Stimulated activated naive CD8-positive, alpha-beta T cell treated with anti-CD3 and anti-CD28 coated beads, Interleukin-15, Interleukin-2, amounts not matched to agents 100 ng/mL and 50 ng/mL, for 24 hours (primary cell): ENCODE data around the gene PSMC5.

Source experiments
- H3K27ac Mint-ChIP-seq: one replicate; pipeline ENCODE4 v1.8.0; 2021; ENCODE audit warnings: mild to moderate bottlenecking, mixed read lengths
- H3K27me3 Mint-ChIP-seq: one replicate; pipeline ENCODE4 v1.8.0; 2021; ENCODE audit warnings: mixed read lengths
- H3K36me3 Mint-ChIP-seq: one replicate; pipeline ENCODE4 v1.8.0; 2021; ENCODE audit warnings: low read depth, mixed read lengths
- H3K4me1 Mint-ChIP-seq: one replicate; pipeline ENCODE4 v1.8.0; 2021; ENCODE audit warnings: low read depth, mixed read lengths
- H3K4me3 Mint-ChIP-seq: one replicate; pipeline ENCODE4 v1.8.0; 2021; ENCODE audit warnings: mild to moderate bottlenecking, mixed read lengths
- H3K9me3 Mint-ChIP-seq: one replicate; pipeline ENCODE4 v1.8.0; 2021; ENCODE audit warnings: mixed read lengths

PSMC5 gene

DNA sequence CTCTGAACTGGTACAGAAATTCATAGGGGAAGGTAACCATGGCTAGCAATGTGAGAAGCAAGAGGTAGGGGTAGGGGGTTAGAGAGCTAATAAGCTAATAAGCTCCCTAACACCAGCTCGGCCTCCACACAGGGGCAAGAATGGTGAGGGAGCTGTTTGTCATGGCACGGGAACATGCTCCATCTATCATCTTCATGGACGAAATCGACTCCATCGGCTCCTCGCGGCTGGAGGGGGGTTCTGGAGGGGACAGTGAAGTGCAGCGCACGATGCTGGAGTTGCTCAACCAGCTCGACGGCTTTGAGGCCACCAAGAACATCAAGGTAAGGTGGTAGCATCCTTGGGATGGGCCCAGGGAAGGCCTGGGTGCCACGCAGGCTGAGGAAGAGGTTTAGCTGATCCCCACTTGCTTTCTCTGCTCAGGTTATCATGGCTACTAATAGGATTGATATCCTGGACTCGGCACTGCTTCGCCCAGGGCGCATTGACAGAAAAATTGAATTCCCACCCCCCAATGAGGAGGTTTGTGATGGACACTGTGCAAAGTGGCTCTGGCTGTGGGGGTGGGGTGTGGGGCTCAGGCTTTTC is 3.8 kb downstream of the PSMC5 start:
- Mint-ChIP-seq H3K9me3 (no peaks in the 10 kb centered on the region), H3K4me1 (peaks cover 73% of the 10 kb centered on the region), H3K4me3 (no peak overlapping the region), H3K36me3 (peaks cover 79% of the 10 kb centered on the region), H3K27me3 (no peaks in the 10 kb centered on the region), H3K27ac (peak overlapping the region; percentile 75)

DNA sequence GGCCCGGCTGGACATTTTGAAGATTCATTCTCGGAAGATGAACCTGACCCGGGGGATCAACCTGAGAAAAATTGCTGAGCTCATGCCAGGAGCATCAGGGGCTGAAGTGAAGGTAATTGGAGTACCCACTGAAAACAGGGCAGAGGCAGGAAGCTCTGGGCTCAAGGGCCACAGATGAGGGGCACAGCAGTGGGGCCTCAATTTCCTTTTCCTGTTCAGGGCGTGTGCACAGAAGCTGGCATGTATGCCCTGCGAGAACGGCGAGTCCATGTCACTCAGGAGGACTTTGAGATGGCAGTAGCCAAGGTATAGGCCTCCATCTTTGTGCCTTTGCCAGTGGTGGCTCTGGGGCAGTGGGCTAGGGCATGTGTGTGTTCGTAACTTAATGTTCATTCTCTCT is 4.3 kb downstream of the PSMC5 start:
- H3K4me3 Mint-ChIP-seq = no peak overlapping the region
- H3K27me3 Mint-ChIP-seq = no peaks in the 10 kb centered on the region
- H3K36me3 Mint-ChIP-seq = peaks cover 75% of the 10 kb centered on the region
- peaks cover 70% of the 10 kb centered on the region for H3K4me1 Mint-ChIP-seq
- H3K27ac Mint-ChIP-seq = peak overlapping the region; percentile 75
- no peaks in the 10 kb centered on the region for H3K9me3 Mint-ChIP-seq

DNA sequence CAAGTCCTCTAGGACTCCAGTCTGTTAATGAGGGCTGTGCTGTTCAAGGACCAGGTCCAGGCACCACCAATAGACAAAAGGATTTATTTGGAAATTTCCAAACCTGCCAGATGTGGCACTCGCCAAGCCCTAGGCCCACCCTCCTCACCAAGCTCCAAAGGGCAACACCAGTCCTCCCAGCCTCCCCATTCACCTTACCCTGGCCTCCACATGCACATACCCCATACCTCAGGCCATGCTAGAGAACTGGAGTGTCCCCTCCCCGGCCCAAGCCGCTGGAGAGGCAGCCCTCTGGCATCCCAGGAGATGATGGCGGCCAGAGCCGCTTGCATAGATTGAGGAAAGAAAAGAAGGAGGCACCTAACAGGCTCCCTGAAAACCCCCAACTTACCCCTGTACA is 4.8 kb downstream of the PSMC5 start:
- no peaks in the 10 kb centered on the region for H3K9me3 Mint-ChIP-seq

DNA sequence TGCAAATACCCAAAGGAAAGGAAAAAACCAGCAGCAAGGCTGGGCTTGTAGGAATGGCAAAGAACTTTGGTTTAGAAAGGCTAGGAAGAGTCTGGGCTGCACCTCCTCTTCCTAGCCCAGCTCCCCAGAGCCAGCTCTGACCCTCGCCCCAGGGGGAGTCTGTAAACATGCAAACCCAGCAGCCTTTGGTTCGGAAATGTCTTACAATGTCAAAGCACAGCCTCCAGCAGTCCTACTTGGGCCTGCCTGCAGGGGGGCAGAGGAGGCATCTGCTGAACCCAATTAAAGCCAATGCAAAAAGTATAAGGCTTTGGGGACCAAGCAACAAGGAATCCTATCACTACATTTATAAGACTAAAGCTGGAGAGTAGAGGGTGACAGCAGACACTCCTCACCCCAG is 5.2 kb downstream of the PSMC5 start:
- Mint-ChIP-seq H3K36me3 (peaks cover 78% of the 10 kb centered on the region), H3K27ac (peak overlapping the region; percentile 77), H3K4me1 (peaks cover 65% of the 10 kb centered on the region), H3K4me3 (no peak overlapping the region), H3K9me3 (no peaks in the 10 kb centered on the region), H3K27me3 (no peaks in the 10 kb centered on the region)

More for the DNA sequence above, 4.8 kb downstream of the PSMC5 start:
- H3K4me3 Mint-ChIP-seq = no peak overlapping the region
- peaks cover 67% of the 10 kb centered on the region for H3K4me1 Mint-ChIP-seq
- H3K36me3 Mint-ChIP-seq = peaks cover 74% of the 10 kb centered on the region
- H3K27ac Mint-ChIP-seq = peak overlapping the region; percentile 77
- no peaks in the 10 kb centered on the region for H3K27me3 Mint-ChIP-seq

DNA sequence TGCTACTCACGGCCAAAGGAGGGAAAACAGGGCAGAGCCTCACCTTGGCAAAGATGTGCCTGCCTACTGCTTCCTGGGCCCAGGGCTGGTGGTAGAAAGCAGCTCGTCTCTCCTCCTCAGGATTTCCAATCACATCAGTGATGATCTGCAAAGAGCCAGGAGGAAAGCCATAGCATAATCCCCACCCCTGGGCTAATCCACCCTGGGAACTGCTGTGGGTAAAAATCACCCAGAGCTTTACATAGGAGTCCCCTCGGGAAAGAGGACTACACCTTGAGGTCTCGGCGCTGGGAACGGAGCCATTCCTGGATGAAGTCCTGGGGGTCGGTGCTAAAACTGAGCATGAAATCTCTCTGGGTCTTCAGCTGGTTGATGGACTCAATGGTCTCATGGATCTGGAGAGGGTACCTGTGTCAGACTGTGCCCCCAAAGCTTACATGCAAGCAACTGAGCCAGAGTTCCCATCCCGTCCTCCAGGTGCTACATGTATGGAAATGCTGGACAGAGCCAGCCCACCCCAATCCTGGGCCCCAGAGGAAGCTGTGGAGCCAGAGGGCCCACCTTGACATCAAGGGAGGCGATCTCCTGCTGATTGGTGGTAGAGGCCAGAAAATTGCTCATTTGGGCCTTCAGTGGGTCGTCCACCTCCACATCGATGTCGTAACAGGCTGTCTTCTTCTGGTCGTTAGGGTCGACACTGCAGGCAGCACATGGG is 6.0 kb downstream of the PSMC5 start:
- Mint-ChIP-seq H3K36me3 (peaks cover 74% of the 10 kb centered on the region), H3K27me3 (no peaks in the 10 kb centered on the region), H3K9me3 (no peaks in the 10 kb centered on the region), H3K4me3 (no peak overlapping the region), H3K27ac (no peak overlapping the region), H3K4me1 (peaks cover 62% of the 10 kb centered on the region)

DNA sequence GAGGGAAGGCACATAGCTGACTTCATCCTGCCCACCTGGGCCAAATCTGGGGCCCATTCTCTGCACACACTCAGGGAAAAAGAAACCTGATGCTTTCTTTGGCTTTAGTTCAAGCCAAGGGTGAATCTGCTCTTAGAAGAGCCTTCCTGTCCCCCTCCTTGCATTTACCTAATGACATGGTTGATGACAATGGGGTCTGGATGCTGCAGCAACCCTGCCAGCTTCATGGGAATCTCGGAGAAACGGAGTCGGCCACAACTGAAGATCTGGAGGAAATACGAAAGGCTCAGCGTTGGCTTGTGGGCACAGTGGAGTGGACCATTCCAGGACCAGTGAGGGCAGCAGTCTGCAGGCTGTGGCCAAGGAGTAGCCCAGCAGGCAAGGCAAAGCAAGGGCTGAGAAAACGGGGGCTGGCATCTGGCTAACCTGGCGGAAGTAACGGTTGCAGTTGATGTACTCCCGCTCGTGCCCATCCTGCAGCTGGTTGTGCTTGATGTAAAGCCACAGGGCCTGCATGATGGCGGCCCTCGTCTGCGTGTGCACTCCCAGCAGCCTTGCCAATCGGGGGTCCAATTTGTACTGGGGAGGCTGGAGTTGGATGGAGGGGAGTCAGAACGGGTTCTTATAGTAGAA is 6.6 kb downstream of the PSMC5 start:
- H3K27ac Mint-ChIP-seq = no peak overlapping the region
- peaks cover 67% of the 10 kb centered on the region for H3K36me3 Mint-ChIP-seq

DNA sequence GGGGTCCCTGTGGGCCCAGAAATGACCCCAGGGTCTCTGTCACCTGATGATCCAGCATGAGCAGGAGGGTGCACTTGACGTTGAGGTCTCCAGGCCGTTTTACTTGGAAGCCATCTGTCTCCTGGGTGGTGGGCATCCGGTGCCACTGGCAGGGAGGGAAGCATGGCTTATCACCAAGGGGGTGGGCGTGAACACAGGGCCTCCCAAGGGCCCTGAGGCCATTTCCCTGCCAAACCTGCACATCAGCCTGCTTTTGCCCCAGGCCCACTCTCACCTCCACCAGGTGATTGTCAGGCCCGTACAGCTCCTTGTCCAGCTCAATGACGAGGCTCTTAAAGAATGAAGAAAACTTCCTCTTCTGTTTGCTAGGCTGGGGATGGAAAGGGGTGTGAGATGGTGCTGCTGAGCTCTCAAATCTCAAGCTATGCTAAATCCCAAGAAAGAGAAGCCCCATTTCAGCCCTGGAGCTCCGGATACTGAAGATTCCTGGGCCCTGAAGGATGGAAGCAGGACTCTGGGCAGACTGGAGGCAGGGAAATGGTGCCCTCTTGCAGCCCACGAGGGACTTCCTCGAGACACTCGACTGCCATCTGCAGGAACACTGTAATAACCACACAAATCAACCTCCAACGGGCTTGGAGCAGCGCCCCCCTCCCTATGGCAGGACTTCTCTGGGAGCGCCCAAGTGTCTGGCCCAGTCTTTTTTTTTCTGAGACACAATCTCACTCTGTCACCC is 7.4 kb downstream of the PSMC5 start:
- Mint-ChIP-seq H3K9me3 (no peaks in the 10 kb centered on the region), H3K27ac (peak overlapping the region; percentile 76), H3K36me3 (peaks cover 60% of the 10 kb centered on the region), H3K4me1 (peaks cover 58% of the 10 kb centered on the region), H3K4me3 (no peak overlapping the region), H3K27me3 (no peaks in the 10 kb centered on the region)

More for the DNA sequence above, 6.6 kb downstream of the PSMC5 start:
- no peaks in the 10 kb centered on the region for H3K9me3 Mint-ChIP-seq
- no peak overlapping the region for H3K4me3 Mint-ChIP-seq
- H3K4me1 Mint-ChIP-seq = peaks cover 58% of the 10 kb centered on the region
- H3K27me3 Mint-ChIP-seq = no peaks in the 10 kb centered on the region

DNA sequence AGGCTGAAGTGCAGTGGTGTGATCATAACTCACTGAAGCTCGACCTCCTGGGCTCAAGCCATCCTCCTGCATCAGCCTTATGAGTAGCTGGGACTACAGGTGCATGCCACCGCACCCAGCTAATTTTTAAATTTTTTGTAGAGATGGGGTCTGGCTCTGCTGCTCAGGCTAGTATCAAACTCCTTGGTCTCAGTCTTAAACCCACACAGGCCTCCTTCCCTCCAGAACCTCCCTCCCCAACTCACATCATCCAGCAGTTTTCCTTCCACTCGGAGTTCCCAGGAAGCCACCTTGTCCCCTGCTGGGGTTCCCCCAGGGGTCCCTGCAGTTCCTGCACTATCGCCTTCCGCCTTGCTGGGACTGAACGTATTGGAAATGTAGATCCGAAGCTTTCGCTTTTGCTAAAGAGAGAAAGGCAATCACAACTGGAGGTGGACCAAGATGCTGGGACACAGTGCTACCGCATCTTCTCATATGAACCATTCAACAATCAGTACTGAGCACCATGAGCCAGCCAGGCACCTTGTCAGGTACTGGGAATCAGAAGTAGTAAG is 8.0 kb downstream of the PSMC5 start:
- Mint-ChIP-seq H3K27ac (peak overlapping the region; percentile 4), H3K4me3 (no peak overlapping the region), H3K36me3 (peaks cover 53% of the 10 kb centered on the region), H3K4me1 (peaks cover 53% of the 10 kb centered on the region), H3K27me3 (no peaks in the 10 kb centered on the region), H3K9me3 (no peaks in the 10 kb centered on the region)

DNA sequence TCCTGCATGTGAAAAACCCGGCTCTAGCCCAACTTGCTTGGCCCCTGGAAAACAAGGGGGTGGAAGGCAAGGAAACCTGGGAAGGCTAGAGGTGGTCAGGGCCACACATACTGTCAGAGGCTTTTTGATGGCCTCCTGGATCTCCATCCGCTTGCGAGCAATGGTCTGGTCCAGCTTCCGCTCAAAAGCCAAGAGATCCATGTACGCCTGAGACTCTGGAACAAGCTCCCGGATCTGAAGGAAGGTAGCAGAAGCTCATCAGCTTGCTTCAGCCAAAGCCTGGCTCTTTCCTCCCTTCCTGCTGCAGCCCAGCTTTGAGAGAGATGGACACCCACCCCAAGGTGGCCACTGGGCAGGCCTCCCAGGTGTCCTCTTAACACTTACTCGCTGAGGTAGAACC is 9.6 kb downstream of the PSMC5 start:
- no peak overlapping the region for H3K4me3 Mint-ChIP-seq
- H3K9me3 Mint-ChIP-seq = no peaks in the 10 kb centered on the region
- no peaks in the 10 kb centered on the region for H3K27me3 Mint-ChIP-seq
- H3K4me1 Mint-ChIP-seq = peaks cover 52% of the 10 kb centered on the region
- H3K36me3 Mint-ChIP-seq = peaks cover 46% of the 10 kb centered on the region
- H3K27ac Mint-ChIP-seq = peak overlapping the region; percentile 36

DNA sequence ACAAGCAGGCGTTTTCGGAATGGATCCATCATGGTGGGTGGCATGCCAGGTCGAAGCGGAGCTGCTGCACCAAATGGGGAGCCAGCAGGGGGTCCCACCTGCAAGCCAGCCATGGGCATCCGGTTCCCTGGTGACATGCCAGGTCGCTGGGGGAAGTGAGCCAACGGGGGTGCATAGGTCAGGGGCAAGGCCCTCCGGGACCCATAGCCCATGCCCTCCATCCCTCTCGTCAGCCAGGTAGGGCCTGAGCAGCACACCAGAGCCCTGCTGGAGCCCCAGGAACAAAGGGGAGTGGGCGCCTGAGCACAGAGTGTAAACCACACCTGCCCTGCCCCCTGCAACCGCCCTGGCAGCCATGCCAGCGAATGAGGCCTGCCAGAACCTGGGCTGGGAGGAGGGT is 10.2 kb downstream of the PSMC5 start:
- Mint-ChIP-seq H3K27ac (no peak overlapping the region), H3K4me1 (peaks cover 45% of the 10 kb centered on the region), H3K4me3 (no peak overlapping the region), H3K36me3 (peaks cover 39% of the 10 kb centered on the region), H3K27me3 (no peaks in the 10 kb centered on the region), H3K9me3 (no peaks in the 10 kb centered on the region)

DNA sequence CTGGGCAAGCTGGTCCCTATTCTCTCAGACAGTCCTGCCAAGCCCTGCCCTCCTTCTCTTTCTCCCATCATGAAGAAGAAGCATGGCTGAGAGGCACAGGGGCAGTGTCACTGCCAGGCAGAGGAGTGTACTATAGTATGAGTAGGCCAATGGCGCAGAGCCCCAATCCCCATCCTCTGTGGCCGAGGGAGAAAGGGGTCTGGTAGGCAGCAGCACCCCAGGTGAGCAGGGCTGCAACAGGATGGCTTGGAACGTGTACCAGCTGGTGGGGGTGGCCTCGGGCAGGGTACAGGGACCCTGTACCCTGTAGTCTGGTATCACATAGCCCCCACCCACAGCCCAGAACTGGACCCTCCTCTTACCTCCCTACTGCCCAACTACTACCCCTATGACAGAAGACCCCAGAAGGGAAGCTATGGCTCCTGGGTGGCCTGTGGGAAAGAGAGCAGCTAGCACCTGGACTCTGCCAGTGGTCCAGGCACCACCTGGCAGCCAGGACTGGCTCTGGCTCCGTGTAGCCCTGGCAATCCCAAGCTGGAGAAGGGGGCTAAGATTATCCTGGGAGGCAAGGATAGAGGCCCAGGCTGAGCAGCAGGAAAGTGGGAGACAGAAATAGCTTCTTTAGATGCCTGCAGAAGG is 10.8 kb downstream of the PSMC5 start:
- H3K36me3 Mint-ChIP-seq = peaks cover 39% of the 10 kb centered on the region
- H3K27me3 Mint-ChIP-seq = no peaks in the 10 kb centered on the region
- no peaks in the 10 kb centered on the region for H3K9me3 Mint-ChIP-seq
- H3K27ac Mint-ChIP-seq = no peak overlapping the region
- no peak overlapping the region for H3K4me3 Mint-ChIP-seq
- H3K4me1 Mint-ChIP-seq = peaks cover 44% of the 10 kb centered on the region

DNA sequence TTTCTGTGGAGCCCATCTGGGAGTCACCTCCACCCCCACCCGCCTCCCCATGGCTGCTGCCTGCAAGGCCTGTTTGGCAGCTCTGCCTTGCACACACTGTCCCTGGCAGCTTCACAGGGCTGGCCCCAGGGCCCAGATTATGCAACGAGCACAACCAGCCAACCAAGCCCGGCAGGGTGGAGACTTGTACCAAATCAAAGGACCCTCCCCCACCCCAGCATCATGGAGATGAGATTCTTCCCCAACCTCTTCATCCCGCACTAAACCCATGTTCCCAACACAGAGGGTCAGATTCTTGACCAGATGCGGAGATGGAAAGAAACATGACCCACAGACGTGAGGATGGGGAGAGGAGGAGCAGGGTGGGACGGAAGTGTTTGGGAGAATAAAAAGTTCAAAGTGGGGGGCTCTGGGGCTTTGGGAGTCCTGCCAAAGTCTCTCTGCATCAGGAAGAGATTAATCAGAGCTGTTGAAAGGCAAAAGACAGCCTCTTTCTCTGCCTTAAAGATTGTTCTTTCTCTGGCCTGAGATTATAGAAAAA is 11.5 kb downstream of the PSMC5 start:
- Mint-ChIP-seq H3K4me1 (peaks cover 45% of the 10 kb centered on the region), H3K4me3 (peak overlapping the region; percentile 43), H3K27ac (peak overlapping the region; percentile 67), H3K27me3 (no peaks in the 10 kb centered on the region), H3K36me3 (peaks cover 35% of the 10 kb centered on the region), H3K9me3 (no peaks in the 10 kb centered on the region)

DNA sequence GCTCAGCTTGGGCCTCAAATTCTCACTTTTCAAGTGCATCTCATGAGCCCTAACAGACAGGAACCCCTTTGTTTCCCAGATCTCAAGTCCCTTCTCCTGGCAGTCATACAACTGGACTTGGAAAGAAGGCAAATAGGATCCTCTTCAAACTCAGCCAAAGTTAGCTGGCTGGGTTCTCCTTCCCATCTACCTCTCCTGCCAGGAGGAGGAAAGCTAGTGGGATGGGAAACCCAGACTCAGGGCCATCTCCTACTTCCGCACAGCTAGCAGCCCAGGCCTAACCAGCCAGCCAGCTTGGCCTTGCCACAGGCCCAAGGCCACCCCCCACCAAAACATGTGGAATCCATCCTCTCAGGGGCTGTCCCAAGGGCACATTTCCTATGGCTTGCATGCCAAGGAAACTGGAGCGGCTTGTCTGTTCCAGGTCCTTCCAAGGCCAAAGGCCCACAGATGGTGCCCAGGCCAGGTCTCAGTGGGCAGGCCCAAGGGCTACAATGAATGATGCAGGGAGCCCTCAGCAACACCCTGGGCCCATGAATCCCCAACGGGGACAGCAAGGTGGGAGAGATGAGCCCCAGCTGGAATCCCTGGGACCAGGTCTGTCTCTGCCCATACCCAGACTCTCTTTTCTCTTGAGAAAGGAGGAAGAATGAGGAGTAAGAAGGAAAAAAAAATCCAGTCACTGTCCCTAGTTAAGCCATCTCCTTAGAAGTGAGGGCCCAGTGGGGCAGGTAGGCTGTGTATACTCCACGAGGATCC is 13.5 kb downstream of the PSMC5 start:
- Mint-ChIP-seq H3K4me3 (peak overlapping the region; percentile 95), H3K27me3 (no peaks in the 10 kb centered on the region), H3K4me1 (peaks cover 40% of the 10 kb centered on the region), H3K9me3 (no peaks in the 10 kb centered on the region), H3K27ac (peak overlapping the region; percentile 92), H3K36me3 (peaks cover 17% of the 10 kb centered on the region)
